HG02610 (cell line): ENCODE results near the gene LARGE1.
"Not testable (repeated sequence)": the region's sequence is repeated elsewhere in the genome, so short reads cannot be mapped to it uniquely, and the experiment has no call there.

Experiments
- ATAC-seq: cut with Tn5 transposase; IDR thresholded peaks from one replicate; pipeline ENCODE4 v1.9.1; 2021; ENCODE audit warnings: mild to moderate bottlenecking, moderate library complexity; ENCODE audit not compliant: unreplicated experiment

Gene LARGE1

DNA sequence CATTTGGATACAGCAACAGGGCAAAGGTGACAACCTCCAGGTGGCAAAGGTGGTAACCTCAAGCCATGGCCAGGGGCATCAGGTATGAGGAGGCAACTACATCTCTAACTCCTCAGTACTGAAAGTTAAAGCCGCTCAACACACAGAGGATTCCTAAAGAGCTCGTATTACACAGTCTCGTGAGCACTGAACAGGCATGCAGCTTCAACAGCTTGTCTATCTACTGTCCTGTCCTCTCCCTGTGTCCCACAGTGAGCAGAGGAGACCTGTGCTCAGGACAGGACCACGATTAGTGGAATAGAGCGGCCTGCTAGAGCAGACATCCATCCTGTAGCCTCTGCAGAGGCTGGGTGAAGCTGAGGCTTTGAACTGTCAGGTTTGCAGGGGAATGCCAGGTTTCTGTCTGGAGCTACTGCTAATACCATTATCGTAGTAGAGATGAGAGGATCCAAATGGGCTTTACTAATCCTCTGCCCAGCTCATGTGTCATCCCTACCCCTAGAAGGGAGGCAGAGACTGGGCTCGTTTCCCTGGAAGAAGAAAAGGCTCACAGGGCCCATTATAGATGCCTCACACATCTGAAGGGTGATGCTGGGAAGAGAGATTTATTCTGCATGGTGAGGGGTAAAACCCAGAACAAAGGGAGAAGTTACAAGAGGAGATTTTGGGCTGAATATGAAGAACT is 415.2 kb downstream of the LARGE1 start:
- no peak for ATAC-seq

DNA sequence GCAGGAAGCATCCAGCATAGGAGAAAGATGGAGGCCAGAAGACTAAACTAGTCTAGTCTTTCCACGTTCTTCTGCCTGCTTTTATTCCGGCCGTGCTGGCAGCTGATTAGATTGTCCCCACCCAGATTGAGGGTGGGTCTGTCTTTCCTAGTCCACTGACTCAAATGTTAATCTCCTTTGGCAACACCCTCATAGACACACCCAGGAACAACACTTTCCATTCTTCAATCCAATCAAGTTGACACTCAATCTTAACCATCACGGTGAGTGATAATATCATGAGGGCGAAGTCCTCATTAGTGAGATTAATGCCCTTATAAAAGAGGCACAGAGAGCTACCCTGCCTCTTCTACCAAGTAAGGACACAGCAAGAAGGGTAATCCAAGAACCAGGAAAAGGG is 424.2 kb downstream of the LARGE1 start:
- no peak for ATAC-seq

DNA sequence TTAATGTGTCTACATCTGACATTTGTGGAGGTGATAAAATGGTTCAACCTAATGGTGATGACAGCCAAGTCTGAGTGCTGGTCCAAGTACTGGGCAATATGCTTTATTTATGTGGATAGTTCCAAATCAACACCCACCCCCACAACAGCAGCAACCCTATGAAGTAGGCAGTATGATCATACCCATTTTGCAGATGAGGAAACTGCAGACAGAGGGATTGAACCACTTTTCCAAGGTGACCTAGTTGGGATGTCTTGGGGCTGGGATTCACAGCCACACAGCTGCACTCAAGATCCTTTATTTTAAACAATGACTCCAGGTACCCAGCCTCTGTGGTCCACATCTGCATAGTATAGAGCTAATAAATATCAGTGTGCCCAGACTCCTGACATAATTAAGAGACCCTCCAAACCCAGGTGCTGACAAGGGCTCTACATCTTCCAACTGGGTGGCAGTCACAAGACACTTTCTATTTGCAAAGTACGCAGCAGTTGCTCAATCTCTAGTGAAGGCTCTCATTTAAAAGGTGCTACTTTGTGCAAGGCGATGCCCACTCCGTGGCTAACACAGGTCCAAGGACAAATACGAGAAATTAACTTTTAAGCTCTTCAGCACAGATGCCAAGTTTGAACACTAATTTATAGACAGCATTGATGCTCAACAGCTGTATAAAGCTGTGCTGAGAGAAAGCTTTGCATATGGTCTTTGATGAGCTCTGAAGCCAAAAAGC is 426.6 kb downstream of the LARGE1 start:
- ATAC-seq: no peak

DNA sequence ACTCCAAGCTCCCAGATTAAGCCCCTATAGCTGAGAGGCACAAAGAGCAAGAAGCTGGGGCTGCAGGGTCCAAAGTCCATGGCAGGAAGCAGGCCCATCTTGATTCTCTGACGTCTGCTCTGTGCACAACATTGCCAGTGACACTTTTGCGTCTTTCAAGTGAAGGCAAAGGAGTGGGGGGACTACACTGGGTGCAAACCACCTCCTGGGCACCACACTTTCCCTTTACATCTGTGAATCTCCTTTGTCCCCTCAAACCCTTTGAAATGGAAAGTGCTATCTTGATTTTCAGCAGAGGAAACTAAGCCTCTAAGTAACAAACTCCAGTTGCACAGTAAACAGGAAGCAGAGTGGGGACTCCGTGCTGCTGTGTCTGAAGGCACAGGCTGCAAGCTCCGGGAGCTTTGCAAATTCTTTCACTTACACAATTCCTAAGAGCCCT is 428.0 kb downstream of the LARGE1 start:
- ATAC-seq: no peak

DNA sequence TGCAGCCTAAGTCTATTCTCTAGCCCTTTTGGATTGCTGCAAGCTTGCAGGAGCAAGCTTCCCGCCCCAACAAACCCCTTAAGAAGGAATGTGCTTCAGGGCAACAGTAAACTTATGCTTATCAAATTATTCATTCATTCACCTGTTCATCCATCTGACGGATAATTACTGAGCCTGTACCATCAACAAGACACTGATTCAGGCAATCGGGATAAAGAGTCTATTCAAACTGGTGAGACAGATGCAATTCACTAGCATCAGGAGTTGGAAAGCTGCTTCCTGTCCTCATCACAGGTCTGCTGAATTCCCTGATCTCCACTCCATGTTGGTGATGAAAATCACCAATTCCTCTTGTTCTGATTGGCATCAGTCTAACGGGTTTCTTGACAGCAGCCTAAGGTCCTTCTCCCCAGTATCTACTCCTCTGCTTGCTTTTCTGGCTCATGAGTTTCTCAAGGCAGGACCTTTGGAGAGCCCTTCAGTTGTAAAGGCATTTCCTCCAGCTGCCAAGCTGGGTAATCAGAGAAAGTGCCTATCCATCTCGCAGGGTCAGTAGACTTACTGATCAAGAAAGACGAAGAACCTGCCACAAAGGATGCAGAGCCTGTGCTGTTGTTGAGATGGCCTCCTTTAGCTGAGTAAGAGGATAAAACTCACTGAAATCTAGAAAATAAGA is 433.1 kb downstream of the LARGE1 start:
- no peak for ATAC-seq

DNA sequence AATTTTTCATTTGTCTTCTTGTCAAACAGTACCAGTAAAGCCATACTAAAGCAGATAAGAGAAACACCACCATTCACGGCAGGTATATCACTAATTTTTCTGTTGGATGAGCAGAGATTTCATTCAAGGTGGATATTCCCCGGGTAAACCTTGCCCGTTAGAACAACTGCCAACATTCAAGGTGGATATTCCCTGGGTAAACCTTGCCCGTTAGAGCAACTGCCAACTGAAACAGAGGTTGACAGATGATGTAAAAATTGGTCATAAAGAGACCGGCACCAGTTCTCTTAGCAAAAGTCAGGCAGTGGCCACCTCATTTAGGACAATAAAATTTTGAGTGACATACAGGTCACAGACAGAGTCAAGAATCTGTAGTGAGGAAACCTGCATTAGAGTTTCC is 438.7 kb downstream of the LARGE1 start:
- ATAC-seq: no peak

DNA sequence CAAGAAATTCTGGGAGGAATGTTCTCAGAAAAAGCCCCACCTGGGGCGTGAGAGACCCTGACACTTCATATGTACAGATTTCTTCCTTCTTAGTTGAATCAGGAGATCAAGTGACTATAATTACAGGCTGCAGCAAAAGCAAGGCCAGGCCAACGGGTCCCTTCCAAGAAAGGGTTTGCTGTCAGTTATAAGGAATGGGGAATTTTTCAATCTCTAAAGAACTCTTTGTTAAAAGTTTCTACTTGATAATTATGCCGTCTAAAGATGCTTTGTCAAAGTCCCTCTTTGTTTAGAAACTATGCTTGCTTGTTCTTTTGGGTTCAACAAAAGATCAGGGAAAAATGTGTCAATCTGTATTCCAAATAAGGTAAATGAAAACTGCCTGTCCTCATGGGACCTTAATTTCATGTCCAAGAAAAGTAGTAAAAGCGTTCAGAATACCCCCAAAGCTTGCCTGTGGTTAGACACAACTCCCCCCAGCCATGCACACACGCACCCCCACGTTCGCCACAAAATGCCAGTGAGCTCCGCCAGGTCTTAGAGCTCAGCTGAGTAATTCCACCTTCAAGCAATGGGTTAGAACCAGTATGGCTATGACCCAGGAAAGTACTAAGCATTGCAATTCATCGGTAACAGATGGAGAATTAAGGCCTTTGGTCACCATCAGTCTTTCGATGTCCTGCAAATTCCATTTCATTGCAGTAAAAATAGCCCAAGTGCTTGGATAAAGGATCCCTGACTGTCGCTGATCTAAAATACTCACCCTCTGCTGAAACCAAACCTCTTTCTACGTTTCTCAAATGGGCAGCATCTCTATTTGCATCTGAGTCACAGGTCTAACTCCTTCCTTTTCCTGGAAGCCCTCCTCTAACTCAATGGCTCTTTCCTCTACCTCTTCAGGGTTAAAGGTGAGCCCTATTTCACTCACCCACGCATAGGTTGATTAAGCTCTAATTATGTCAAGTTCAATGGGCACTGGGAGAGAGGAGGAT is 442.9 kb downstream of the LARGE1 start:
- no peak for ATAC-seq

DNA sequence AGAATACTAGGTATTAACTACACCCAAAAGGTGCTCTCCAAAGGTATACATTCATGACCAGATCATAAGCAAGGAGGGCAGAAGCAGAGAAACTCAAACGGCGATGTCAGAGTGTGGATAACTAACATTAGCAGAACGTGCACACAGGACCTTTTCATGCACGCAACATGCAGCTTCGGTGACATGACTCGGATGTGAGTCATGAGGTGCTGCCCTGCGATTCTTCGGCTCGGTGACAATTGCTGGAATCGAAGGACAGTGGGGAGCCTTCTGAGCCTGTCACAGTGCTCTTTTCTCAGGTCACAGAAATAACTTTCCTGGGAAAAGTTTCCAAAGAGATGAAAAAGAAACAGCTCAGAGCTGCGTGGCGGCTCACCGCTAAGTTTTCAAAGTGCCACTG is 443.6 kb downstream of the LARGE1 start:
- no peak for ATAC-seq

DNA sequence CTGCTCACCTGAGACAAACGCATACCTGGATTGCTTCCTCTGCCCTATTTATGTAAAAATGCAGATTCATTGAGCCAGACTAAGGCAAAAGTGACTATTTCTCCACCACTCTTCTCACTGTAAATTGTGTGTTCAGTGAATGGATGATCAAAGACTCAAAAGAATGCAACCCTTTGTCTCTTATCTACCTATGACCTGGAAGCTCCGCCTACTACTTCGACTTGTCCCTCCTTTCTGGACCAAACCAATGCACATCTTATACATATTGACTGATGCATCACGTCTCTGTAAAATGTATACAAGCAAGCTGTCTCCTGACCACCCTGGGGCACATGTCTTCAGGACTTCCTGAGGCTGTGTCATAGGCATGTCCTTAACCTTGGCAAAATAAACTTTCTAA is 444.1 kb downstream of the LARGE1 start:
- no peak for ATAC-seq

DNA sequence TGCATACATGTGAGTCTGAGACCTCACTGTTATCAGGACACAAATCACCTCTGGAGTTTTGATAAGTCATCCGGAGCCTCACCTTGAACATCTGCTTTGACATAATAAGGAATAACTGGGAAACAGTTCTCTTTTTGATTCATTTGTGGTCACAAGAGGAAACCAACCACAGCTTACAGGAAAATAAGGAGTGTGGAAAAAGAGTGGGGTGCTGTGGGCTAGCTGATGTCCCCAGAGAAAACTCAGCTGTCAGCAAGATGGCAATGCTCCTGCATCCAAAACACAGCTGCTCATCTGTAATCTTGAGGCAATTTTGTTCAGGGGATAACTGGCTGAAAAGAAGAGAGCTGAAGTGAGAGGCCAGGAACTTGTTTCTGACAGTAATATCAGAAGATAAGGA is 445.7 kb downstream of the LARGE1 start:
- no peak for ATAC-seq

DNA sequence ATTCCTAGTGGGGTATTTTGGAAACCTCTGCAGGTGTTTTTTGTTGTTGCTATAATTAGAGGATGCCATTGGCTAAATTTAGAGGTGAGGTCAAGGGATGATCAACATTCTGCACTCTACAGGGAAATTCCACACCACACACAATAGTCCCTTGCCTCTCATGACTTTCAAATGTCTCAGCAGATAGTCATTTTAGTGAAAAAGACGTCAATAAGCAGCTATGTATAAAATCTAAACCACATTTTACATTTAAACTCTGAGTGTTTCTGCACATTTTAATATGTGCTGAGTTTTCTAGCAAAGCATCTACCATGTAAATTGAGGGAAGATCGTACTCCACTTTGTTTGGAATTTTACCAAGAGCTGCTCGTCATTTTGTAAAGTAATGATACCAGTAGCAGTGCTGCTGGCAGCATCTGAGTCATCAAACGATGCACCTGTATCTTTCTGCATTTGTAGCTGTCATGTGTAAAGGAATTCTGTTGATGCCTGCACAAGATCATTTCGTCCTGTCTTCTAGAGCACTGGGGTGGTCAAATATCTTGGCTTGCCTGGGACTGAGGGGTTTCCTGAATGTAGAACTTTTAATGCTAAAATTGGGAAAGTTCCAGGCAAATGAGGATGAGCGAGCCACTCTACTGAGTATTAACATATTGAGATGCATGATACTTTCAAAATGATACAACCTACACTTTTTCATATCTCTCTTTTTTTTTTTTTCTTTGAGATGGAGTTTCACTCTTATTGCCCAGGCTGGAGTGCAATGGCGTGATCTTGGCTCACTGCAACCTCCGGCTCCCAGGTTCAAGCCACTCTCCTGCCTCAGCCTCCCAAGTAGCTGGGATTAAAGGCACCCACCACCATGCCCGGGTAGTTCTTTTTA is 447.6 kb downstream of the LARGE1 start:
- ATAC-seq: peak; percentile 72

DNA sequence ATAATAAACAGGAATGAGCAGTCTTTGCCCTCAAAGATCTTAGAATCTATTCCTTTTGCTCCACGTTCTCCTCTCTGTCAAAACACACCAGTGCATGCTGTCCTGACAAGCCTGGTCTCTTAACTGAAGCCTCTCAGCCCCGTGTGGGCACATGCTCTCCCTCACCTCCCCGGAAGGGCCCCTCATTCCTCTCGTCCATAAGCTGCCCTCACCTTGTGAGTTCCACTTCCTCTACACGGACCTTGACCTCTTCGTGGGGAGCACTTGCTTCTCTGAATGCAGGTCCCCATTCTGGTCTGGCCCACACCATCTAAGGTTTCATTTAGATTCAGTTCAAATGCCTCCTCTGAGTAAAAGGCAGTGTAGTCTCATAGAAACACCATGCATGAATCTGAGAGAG is 449.8 kb downstream of the LARGE1 start:
- ATAC-seq: no peak

DNA sequence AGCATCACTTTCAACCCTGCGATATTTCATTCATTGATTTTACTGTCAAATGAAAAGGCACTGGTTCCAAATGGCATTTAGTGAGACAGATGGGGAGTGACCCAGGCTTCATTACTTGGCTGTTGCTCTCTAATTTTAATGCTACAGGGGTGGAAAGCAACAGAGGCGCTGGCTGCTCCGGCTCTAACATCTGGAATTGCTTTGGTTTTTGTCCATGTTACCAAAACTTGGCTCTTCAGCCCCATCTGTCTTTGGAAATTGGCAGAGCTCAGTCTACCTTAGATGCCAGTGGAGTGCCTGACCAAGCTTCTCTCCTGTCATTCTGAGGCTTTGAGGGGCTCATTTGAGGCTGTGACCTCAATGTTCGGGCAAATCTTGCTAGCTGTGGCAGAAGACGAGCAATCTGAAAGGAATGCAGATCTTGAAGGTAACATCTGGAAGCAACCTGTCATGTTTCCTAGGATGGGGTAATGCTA is 452.6 kb downstream of the LARGE1 start:
- ATAC-seq: no peak

DNA sequence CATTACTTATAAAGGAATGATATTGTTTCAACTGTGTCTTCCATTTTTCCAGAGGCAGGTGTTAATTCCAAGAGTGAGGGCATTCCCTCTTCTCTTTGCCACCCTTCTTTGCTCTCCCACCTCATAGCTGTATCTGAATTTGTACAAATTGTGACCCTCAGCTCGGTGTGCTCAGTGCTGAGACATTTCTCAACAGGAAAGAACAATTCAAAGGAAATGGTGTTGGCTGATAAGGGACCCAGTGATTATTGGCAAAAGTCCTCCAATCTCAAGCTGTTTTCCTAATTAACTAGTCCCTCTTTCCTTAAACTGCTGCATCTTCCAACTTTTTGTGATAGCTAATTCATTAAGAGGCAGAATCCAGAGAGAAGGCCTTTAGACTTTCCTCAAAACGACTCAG is 453.2 kb downstream of the LARGE1 start:
- ATAC-seq: no peak

DNA sequence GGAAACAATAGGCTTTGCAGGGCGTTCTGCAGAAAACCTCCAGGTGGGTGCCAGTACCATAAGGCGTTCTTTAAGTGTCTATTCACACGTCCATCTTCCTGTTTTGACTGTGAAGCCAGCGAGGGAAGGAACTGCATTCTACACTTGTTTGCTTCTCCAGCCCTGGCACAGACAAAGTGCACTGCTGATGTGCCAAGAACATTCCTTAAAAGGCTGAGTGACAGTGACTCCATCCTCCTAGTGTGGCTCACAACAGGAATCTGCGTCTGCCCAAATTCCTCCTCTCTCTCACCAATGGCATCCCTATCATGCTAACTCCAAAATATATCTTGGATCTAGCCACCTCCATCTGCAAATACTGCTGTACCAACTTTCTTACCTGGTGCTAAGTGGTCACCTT is 454.7 kb downstream of the LARGE1 start:
- ATAC-seq: no peak

DNA sequence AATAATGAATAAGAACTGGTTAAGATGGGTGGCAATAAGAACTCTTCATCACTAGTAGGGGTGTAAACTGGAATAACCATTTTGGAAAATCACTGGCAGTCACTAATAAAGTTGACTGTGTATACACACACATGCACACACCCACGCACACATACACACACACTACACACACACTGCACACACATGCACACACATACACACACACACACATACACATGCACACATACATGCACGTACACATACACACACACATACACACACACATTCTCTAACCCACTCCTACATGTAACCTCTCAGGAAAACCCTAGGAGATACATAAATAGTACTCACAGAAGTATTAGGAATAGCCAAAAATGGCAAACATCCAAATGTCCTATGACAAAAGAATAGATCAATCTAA is 455.6 kb downstream of the LARGE1 start:
- no peak for ATAC-seq

DNA sequence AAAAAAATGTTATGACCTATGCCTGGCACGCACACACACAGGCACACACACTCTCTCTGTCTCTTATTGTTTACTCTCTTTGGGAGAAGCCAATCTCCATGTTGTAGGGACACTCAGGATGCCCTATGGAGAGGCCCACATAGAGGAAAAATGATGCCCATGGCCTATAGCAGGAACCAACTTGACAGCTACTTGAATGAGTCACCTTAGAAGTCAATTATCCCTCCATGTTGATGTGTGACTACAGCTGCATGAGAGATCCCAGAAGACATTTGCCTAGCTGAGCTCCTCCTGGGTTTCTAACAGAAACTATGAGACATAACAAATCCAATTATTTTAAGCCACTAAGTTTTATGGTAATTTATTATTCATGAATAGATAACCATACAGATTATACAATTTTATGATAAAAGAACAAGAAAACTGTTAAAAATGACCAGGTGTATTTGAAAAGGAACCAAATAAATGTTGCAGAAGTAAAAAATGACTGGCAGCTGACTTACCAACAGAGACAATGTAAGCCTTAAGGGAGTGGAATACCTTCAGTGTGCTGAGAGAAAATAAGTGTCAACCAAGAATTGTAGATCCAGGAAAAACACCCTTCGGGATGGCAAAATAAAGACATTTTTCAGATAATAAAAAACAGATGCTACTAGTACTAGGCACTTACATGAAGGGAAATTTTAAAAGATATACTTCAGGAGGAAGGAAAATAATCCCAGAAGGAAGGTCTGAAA is 458.4 kb downstream of the LARGE1 start:
- ATAC-seq: no peak

DNA sequence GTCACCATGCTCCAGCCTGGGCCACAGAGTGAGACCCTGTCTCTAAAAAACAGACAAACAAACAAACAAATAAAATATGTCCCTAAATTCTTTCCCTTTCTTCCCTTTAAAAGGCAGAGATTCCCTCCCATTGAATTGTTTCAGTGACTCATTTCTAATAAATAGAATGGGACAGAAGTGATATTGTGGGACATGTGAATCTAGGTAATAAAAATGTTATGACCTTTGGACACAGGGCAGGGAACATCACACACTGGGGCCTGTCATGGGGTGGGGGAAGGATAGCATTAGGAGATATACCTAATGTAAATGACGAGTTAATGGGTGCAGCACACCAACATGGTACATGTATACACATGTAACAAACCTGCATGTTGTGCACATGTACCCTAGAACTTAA is 459.0 kb downstream of the LARGE1 start:
- ATAC-seq: not testable (repeated sequence)

DNA sequence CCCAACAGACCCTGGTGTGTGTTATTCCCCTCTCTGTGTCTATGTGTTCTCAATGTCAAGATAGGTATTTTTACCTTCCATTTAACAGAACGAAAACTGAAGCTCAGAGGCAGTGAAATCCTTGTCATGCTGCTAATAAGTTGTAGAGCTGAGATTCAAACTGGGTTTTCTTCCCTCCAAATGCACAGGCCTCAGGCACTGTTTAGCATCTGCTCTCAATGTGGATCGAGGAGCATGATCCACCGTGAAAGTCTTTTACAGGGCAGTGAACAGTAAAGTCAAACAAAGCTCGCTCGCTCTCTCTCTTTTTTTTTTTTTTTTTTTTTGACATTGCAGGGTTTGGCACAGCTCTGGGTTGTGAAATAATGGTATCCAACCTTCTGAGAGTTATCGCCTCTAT is 461.1 kb downstream of the LARGE1 start:
- ATAC-seq: no peak
